Muscle of leg (tissue), 11 donors: ENCODE measurements around the gene ZNF423. TPM values are rescaled to one million over a fixed set of nuclear protein-coding genes. Genes with fewer than 3 reads are reported as not detected.

Experiments used
- DNase-seq: peaks from one replicate; pipeline ENCODE4 v3.0.0; 2013
- H3K27ac ChIP-seq: one replicate; pipeline ENCODE4 v1.5.1; 2013; ENCODE audit warnings: mild to moderate bottlenecking, low read length, control low read depth
- H3K27me3 ChIP-seq: one replicate; pipeline ENCODE4 v1.6.1; 2013; ENCODE audit warnings: low read length; ENCODE audit not compliant: control insufficient read depth, insufficient read depth
- H3K36me3 ChIP-seq: one replicate; pipeline ENCODE4 v1.6.1; 2013; ENCODE audit warnings: low read length; ENCODE audit not compliant: control insufficient read depth, insufficient read depth
- H3K4me1 ChIP-seq: one replicate; pipeline ENCODE4 v1.6.1; 2013; ENCODE audit warnings: low read length; ENCODE audit not compliant: control insufficient read depth, insufficient read depth
- H3K4me3 ChIP-seq: one replicate; pipeline ENCODE4 v1.5.1; 2013; ENCODE audit warnings: low read length, control low read depth
- H3K9me3 ChIP-seq: replicated peaks from 2 replicates; pipeline ENCODE4 v1.6.1; 2013; ENCODE audit warnings: low read depth, low read length; ENCODE audit not compliant: control insufficient read depth
- WGBS: methylation state at CpG from one replicate; pipeline ENCODE4 v1.1.5; 2013; ENCODE audit warnings: missing lambda C conversion rate; ENCODE audit not compliant: insufficient coverage; 5-methylcytosine and 5-hydroxymethylcytosine counted together
- polyA plus RNA-seq, 8 donors: library from polyadenylated mRNA; unstranded; fragments of 120-200 nt; gene quantifications; one replicate each; pipeline versions ENCODE4 v1.2.1 to v1.2.3, GENCODE V29; 2013; ENCODE audit warnings: inconsistent platforms in 1 of 8, low replicate concordance in 1 of 8; ENCODE audit not compliant: insufficient read length in 8 of 8, insufficient read depth in 1 of 8
- total RNA-seq: library from RNA; stranded (reverse); fragments of 120-200 nt; gene quantifications from one replicate; pipeline ENCODE4 v1.2.4, GENCODE V29; 2013

The ZNF423 gene
- total and polyA plus RNA-seq, 9 donors, result 15.8 to 30.0 (median 25.5) TPM

DNA sequence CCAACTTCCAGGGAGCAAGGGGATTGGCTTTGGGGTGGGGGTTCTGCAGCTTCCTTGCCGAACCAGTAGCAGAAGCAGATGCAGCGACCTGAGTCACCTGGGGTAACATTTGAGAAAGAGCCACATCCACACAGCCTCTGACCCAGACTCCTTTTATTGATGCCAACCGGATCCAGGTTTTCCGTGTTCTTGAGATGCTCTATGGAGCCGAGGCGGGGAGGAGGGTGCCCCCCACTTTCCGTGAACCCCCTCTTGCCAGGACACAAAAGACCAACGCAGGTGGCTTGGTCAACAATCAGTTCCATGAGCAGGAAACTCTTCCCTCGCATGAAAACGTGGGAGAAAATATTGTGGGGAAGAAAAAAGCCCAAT, 356.5 kb downstream of the ZNF423 start:
- WGBS, result 83% methylated on average over 7 of the region's 10 CpGs
- DNase-seq, result no peak

DNA sequence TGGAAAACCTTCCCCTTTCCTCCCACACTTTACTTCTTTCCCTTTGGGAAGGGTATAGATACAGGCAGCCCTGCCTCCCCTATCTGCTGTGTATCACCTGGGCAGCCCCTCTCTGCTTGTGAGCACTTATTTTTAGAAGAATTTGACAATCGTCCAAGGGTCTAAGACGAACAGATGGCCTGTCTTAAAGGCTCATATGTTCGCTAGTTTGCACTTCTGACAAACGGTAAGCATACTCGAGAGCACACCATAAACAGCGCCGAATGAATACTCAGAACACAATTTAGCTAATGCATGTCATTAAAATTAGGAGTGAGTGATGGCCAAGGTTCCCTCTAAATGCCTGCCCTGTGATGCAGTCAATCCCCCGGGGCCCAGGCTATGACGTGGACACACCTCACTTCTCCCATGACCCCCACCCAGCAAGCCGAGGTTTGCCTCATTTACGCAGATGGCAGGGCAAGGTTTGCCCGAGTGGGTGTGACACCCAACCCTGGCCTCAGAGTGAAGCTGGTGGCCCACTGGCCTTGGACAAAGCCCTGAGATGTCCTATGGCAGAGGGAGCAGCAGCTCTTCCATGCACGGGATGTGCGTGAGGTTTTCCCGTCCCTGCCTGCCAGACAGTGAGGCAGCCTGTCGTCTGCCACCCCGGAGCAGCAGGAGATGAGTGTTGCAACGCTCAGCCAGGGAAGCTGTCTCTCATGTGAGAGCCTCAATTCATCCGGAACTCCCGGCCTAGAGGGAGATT, 357.1 kb downstream of the ZNF423 start:
- peaks cover 3% of the 10 kb centered on the region for H3K36me3 ChIP-seq
- 47% methylated on average over 12 of the region's 20 CpGs for WGBS
- H3K4me3 ChIP-seq, result no peak overlapping the region
- H3K9me3 ChIP-seq, result no peaks in the 10 kb centered on the region
- no peak for DNase-seq
- no peaks in the 10 kb centered on the region for H3K27me3 ChIP-seq
- H3K4me1 ChIP-seq, result peaks cover 30% of the 10 kb centered on the region
- no peak overlapping the region for H3K27ac ChIP-seq

More for the DNA sequence above, 356.5 kb downstream of the ZNF423 start:
- H3K27me3 ChIP-seq, result no peaks in the 10 kb centered on the region
- H3K9me3 ChIP-seq, result no peaks in the 10 kb centered on the region
- H3K36me3 ChIP-seq, result peaks cover 3% of the 10 kb centered on the region
- H3K27ac ChIP-seq, result no peak overlapping the region
- H3K4me3 ChIP-seq, result no peak overlapping the region
- peaks cover 28% of the 10 kb centered on the region for H3K4me1 ChIP-seq

DNA sequence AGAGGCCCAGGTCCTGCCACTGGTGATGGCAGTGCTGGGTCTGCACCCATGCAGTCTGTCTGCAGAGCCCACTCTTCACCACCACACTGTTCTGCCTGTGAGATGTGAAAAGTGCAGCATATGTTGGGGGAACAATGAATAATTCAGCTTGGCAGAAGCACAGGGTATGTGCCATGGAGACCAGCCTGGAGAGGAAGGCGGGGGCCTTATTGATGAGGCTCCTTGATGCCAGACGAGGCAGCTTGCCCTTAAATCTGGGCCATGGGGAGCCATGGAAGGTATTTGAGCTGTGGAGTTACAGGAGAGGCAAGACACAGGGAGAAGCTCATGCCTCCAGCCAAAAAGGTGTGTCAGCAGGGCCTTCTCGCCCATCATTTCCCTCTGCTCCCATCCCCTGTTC, 357.6 kb downstream of the ZNF423 start:
- no peak for DNase-seq
- WGBS, result 84% methylated on average over 2 of the region's 3 CpGs

DNA sequence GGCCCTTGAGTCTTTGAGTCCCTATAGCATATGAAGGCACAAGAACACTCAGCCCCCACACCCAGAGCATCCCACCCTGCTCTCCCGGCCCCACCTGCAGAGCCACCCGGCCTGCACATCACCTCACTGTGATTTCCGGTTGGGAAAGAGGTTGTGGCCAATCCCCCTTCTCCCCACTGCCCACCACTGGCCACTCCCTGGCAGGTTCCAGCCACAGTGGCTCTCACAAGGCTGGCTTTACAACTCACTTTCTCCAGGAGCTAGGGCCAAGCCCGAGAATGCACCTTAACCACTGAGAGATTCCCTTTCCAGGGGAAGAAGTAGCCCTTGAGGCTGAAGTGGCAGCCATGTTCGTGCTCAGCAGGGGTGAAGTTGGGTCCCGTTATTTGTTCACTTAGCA, 358.4 kb downstream of the ZNF423 start:
- H3K4me1 ChIP-seq, result peaks cover 33% of the 10 kb centered on the region
- 76% methylated on average over 5 of the region's 6 CpGs for WGBS
- peaks cover 3% of the 10 kb centered on the region for H3K36me3 ChIP-seq
- no peak overlapping the region for H3K27ac ChIP-seq
- no peak overlapping the region for H3K4me3 ChIP-seq
- no peak for DNase-seq
- no peaks in the 10 kb centered on the region for H3K9me3 ChIP-seq
- no peaks in the 10 kb centered on the region for H3K27me3 ChIP-seq

More for the DNA sequence above, 357.6 kb downstream of the ZNF423 start:
- Histone ChIP-seq H3K4me3 (no peak overlapping the region), H3K27ac (no peak overlapping the region), H3K27me3 (no peaks in the 10 kb centered on the region), H3K9me3 (no peaks in the 10 kb centered on the region), H3K4me1 (peaks cover 30% of the 10 kb centered on the region), H3K36me3 (peaks cover 3% of the 10 kb centered on the region)

DNA sequence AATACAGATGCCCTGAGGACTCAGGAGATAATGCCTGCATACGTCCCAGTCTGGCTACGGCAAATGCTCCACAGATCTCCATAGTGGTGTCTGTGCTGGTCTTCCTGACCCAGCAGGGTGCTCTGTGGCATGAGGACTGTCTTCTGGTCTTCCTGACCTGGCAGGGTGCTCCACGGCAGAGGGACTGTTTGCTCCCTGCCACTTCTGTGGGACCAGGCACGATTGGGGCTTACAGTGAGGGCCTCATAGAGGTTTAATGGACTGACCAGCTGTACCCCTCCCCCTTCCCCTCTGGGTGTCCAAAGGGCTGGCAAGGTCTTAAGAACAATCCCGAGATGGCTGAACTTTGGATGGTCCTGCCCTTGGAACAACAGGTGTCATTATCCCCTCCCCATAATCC, 359.3 kb downstream of the ZNF423 start:
- no peak overlapping the region for H3K27ac ChIP-seq
- H3K36me3 ChIP-seq, result peaks cover 3% of the 10 kb centered on the region
- no peak overlapping the region for H3K4me3 ChIP-seq
- 75% methylated on average over 5 of the region's 5 CpGs for WGBS
- H3K9me3 ChIP-seq, result no peaks in the 10 kb centered on the region
- DNase-seq, result no peak
- no peaks in the 10 kb centered on the region for H3K27me3 ChIP-seq
- H3K4me1 ChIP-seq, result peaks cover 40% of the 10 kb centered on the region

DNA sequence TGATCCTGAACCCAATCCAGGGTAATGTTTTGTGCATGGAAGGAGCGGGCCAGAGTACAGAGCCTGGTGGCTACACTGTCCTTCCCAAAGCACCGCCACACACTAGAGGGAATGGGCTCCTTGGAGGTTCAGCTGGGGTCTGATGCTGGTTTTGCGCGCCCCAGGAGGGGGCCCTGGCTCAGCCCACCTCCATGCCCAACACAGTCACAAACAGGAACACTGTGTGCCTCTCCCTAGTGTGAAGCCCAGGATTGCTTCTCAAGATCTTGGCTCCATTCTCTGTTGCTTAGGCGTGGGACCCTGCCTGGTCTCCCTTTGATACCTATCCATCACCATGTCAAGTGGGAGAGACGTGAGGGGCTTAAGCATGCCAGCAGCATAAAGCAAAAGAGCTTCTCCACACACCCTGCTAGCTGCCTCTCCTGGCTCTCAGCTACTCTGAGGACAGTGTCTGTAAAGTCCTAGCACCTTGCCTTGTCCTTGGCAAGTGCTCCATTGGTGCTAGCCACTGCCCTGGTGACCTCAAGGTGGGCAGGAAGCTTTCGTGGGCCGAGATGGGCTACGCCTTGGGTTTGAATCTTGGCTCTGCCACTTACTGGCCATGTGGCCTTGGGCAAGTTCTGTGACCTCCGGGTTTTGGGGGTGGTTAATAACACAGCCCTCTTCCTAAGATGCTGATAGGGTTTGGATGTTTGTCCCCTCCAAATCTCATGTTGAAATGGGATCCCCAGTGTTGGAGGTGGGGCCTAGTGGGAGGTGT, 360.1 kb downstream of the ZNF423 start:
- peaks cover 5% of the 10 kb centered on the region for H3K36me3 ChIP-seq
- no peak overlapping the region for H3K4me3 ChIP-seq
- WGBS, result 94% methylated on average over 5 of the region's 10 CpGs
- no peaks in the 10 kb centered on the region for H3K9me3 ChIP-seq
- peaks cover 42% of the 10 kb centered on the region for H3K4me1 ChIP-seq
- DNase-seq, result no peak
- no peak overlapping the region for H3K27ac ChIP-seq
- H3K27me3 ChIP-seq, result no peaks in the 10 kb centered on the region

DNA sequence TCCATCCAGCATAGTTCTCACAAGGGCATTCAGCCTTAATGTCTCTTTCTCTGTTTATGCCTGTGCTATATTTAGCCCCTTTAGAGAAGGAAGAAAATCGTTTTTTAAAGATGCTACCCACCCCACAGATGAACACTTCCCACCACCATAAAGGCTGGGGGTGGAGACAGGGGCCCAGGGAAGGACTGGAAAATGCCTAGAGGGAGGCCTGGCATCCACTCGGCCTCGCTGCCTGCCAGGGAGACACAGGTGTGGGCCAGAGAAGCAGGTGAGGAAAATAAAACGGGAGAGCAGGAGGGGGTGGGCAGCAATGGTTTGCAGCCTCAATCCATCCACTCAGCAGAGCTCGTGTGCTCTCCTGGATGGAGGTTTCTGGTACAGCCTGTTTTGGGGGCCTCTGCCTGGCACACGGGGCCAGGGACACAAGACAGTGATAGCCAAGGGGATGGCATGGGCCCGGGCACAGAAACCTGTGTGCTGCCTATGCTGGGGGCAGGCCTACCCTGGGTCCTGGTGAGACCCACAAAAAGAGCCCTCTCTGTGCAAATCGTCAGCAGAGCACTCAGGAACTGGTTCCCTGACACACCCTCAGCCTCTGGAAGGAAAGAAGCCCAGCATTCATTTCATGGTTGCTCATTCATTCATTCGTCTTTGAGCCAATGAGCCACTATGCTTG, 360.9 kb downstream of the ZNF423 start:
- H3K4me3 ChIP-seq, result no peak overlapping the region
- no peak for DNase-seq
- 66% methylated on average over 7 of the region's 9 CpGs for WGBS
- H3K4me1 ChIP-seq, result peaks cover 41% of the 10 kb centered on the region
- no peaks in the 10 kb centered on the region for H3K9me3 ChIP-seq
- no peak overlapping the region for H3K27ac ChIP-seq
- H3K36me3 ChIP-seq, result peaks cover 10% of the 10 kb centered on the region
- no peaks in the 10 kb centered on the region for H3K27me3 ChIP-seq

DNA sequence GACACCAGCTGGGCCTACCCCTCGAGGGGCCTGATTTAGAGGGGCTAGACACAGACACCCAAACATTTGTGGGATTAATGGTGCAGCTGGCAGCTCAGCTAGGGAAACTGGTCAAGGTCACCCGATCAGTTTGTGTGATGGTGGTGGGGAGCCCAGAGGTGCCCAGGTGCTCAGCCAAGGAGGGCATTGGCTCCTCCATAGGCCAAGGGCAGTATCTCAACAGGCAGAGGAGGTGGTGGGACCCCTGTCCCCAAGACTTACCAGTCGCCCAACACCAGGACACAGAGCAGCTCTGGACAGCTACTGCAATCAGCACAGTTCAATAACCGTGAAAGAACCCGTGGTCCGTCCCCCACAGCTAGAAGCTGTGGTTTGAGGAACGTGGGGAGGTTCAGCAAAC, 361.4 kb downstream of the ZNF423 start:
- H3K36me3 ChIP-seq, result peaks cover 16% of the 10 kb centered on the region
- no peak for DNase-seq
- no peaks in the 10 kb centered on the region for H3K9me3 ChIP-seq
- H3K27ac ChIP-seq, result no peak overlapping the region
- no peak overlapping the region for H3K4me3 ChIP-seq
- WGBS, result 62% methylated on average over 6 of the region's 7 CpGs
- H3K4me1 ChIP-seq, result peaks cover 36% of the 10 kb centered on the region
- H3K27me3 ChIP-seq, result no peaks in the 10 kb centered on the region

DNA sequence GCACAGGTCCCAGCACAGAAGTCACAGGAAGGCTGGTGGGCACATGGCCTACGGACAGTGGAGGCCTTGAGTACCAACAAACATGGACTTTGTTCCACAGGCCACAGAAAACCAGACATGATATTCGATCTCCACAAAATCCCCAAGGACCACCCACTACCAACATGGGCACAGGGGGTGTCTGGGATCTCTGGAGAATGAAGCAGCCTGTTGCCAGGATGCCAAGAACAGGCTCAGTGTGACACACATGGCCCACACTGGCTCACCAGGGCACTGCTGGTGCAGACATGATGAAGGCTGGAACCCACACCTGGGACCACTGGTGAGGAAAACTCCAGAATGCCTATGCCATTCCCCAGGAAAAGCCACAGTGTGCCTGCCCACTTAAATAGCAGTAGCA, 362.1 kb downstream of the ZNF423 start:
- Histone ChIP-seq H3K4me3 (no peak overlapping the region), H3K27ac (no peak overlapping the region), H3K27me3 (no peaks in the 10 kb centered on the region), H3K36me3 (peaks cover 17% of the 10 kb centered on the region), H3K9me3 (no peaks in the 10 kb centered on the region), H3K4me1 (peaks cover 30% of the 10 kb centered on the region)
- DNase-seq, result no peak
- WGBS, result no CpG with 5 or more reads among the region's 2 CpGs
